DND-41 (cell line): Measurements from ENCODE around the gene CNRIP1.
A peak's percentile ranks its signal among the peaks of the same experiment; 100 is the strongest.

ENCODE experiments used
- EZH2 ChIP-seq: IDR thresholded peaks from 3 replicates; pipeline ENCODE4 v1.6.1; 2012; ENCODE audit warnings: borderline replicate concordance, low read depth, mild to moderate bottlenecking, moderate library complexity, low read length, inconsistent platforms; ENCODE audit not compliant: severe bottlenecking
- TF ChIP-seq, protein P1 (sequence below): IDR thresholded peaks from 2 replicates; pipeline ENCODE4 v1.5.1; 2012; ENCODE audit warnings: borderline replicate concordance, low read length, moderate library complexity, mild to moderate bottlenecking; ENCODE audit not compliant: poor library complexity, severe bottlenecking; ENCODE audit errors: extremely low read depth

DNA sequence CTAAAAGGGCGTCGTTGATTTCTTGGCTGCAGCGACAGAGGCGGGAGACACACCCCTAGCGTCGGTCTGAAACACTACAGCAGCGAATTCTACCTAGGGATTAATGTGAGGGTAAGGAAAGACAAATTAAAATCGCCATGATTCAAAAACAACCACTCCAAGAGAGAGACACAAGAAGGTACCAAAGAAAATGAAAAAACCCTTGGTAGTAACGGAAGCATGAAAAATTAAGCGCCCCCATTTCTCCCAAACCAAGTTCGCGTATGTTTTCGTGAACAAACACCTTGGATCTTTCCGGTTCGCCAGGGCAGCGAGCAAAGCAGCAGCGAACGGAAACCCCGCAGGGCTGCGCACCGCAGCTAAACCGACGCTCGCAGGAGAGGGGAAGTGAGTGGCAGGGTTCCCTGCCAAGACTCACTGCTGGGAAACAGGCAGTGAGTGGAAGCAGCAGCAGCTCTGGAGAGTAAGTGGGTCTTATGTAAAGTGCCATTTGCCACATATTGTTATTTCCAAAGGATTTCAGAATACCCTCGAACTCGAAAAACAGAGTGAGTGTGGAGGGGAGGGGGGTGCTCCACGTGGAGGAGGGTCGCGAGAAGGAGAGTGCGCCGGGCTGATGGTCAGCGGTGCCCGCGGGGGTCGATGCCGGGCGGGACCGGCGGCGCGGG lies 68.4 kb downstream of the CNRIP1 start:
- TF ChIP-seq, protein P1, sequence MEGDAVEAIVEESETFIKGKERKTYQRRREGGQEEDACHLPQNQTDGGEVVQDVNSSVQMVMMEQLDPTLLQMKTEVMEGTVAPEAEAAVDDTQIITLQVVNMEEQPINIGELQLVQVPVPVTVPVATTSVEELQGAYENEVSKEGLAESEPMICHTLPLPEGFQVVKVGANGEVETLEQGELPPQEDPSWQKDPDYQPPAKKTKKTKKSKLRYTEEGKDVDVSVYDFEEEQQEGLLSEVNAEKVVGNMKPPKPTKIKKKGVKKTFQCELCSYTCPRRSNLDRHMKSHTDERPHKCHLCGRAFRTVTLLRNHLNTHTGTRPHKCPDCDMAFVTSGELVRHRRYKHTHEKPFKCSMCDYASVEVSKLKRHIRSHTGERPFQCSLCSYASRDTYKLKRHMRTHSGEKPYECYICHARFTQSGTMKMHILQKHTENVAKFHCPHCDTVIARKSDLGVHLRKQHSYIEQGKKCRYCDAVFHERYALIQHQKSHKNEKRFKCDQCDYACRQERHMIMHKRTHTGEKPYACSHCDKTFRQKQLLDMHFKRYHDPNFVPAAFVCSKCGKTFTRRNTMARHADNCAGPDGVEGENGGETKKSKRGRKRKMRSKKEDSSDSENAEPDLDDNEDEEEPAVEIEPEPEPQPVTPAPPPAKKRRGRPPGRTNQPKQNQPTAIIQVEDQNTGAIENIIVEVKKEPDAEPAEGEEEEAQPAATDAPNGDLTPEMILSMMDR = peak; percentile 80
- TF ChIP-seq EZH2 = no peak
